HepG2 (cell line): ENCODE data around the gene CCL7. TPM values are rescaled to one million over a fixed set of nuclear protein-coding genes. Genes with fewer than 3 reads are reported as not detected.

Experiments used
- ATF7 ChIP-seq, 2 experiments: fragments of 450-650 bp in 1 of 2; sonication (generic) in 1 of 2; formaldehyde crosslinking in 1 of 2; IDR thresholded peaks; 2 replicates each; pipeline versions ENCODE4 v1.4.0 to v1.6.1; 2016 to 2020; ENCODE audit warnings: antibody characterized with exemption in 1 of 2, mild to moderate bottlenecking in 1 of 2, missing genetic modification reagents in 1 of 2
- EED ChIP-seq: sonication (generic); formaldehyde crosslinking; IDR thresholded peaks from 2 replicates; pipeline ENCODE4 v1.5.0; 2020; ENCODE audit warnings: mild to moderate bottlenecking, missing genetic modification reagents
- FOXP1 ChIP-seq, 2 experiments: fragments of 450-650 bp in 1 of 2; IDR thresholded peaks; 2 replicates each; pipeline ENCODE4 v1.6.1; 2017 to 2018; ENCODE audit warnings: antibody characterized with exemption in 1 of 2
- IRX3 ChIP-seq: sonication (generic); formaldehyde crosslinking; IDR thresholded peaks from 2 replicates; pipeline ENCODE4 v1.8.1; 2023; ENCODE audit warnings: mild to moderate bottlenecking, low read depth, missing genetic modification reagents, borderline replicate concordance
- KAT8 ChIP-seq: IDR thresholded peaks from 2 replicates; pipeline ENCODE4 v1.6.1; 2016; ENCODE audit warnings: missing genetic modification reagents, missing compliant biosample characterization
- NR0B2 ChIP-seq: sonication (generic); formaldehyde crosslinking; IDR thresholded peaks from 2 replicates; pipeline ENCODE4 v1.4.0; 2020; ENCODE audit warnings: mild to moderate bottlenecking, missing genetic modification reagents
- ZNF687 ChIP-seq: sonication (generic); formaldehyde crosslinking; IDR thresholded peaks from 2 replicates; pipeline ENCODE4 v1.5.1; 2020; ENCODE audit warnings: mild to moderate bottlenecking, missing genetic modification reagents, moderate library complexity
- polyA plus RNA-seq, 8 experiments: library from polyadenylated mRNA; depleted of rRNA in 3 of 8; stranded (reverse) in 7 of 8; unstranded in 1 of 8; fragments of >200 nt; fragmentation: Illumina TruSeq in 4 of 8; extraction: Trizol in 4 of 8; gene quantifications; 2 replicates each; pipeline versions ENCODE4 v1.2.1 to v1.2.3, GENCODE V29; 2011 to 2016; ENCODE audit warnings: low read depth in 4 of 8, missing spikeins in 1 of 8, mixed read lengths in 1 of 8; ENCODE audit not compliant: insufficient read depth in 1 of 8
- total RNA-seq, 5 experiments: library from RNA; depleted of rRNA; stranded (reverse); fragments of >200 nt; fragmentation: Illumina TruSeq; extraction: Trizol; gene quantifications; 2 replicates each; pipeline ENCODE4 v1.2.3, GENCODE V29; 2016; ENCODE audit warnings: low read depth in 1 of 5
- TF ChIP-seq, protein P1 (sequence below): sonication (generic); formaldehyde crosslinking; IDR thresholded peaks from 2 replicates; pipeline ENCODE4 v1.8.1; 2023; ENCODE audit warnings: mild to moderate bottlenecking, moderate library complexity, missing genetic modification reagents

The CCL7 gene
- total and polyA plus RNA-seq, 2 of the 13 experiments (the other 11 are each of a cell fraction or from before 2014, with no cell fraction given) = not detected

DNA sequence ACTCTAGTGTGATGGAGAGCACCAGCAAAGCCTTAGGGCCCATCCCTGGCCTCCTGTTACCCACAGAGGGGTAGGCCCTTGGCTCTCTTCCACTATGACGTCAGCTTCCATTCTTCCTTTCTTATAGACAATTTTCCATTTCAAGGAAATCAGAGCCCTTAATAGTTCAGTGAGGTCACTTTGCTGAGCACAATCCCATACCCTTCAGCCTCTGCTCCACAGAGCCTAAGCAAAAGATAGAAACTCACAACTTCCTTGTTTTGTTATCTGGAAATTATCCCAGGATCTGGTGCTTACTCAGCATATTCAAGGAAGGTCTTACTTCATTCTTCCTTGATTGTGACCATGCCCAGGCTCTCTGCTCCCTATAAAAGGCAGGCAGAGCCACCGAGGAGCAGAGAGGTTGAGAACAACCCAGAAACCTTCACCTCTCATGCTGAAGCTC, 49.0 kb downstream of the CCL7 start, which contains the start of gene CCL8 (continued):
- TF ChIP-seq ZNF687 (CRISPR knock-in tag) (no peak), ATF7 (IDR thresholded peaks at IDR 0.05) (peak; percentile 72; the same call in 1 of the 2 replicates), ATF7 (CRISPR knock-in tag; IDR thresholded peaks at IDR 0.05) (no peak), FOXP1 (IDR thresholded peaks at IDR 0.05) (no peak), FOXP1 (CRISPR knock-in tag; IDR thresholded peaks at IDR 0.05) (no peak), EED (no peak), NR0B2 (CRISPR knock-in tag) (no peak), KAT8 (CRISPR knock-in tag) (no peak), IRX3 (CRISPR knock-in tag) (no peak)
- TF ChIP-seq, protein P1, sequence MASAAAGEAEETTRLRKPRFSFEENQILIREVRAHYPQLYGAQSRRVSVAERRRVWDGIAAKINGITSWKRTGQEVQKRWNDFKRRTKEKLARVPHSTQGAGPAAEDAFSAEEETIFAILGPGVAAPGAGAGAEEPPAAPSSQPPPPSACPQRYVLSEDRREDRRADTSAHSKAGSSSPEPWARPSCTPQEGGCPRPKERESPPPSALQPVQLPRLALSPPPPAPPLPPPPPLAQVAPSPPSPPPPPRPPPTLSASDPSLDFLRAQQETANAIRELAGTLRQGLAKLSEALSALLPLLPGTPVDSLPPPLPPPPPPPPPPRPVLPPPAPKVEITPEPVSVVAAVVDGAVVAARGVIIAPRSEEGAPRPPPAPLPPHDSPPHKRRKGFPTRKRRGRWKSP (CRISPR knock-in tag) = no peak

Other genes with a start within 250 kb of the CCL7 start
- not detected in 2 replicates for gene CCL2, start 14.9 kb upstream of the CCL7 start, total RNA-seq (2016; rRNA removed; fragmentation: Illumina TruSeq; extraction: Trizol)
- not detected in 2 replicates for gene CCL2, start 14.9 kb upstream of the CCL7 start, polyA plus RNA-seq (2011; rRNA removed)
- not detected in 2 replicates for gene CCL11, start 15.5 kb downstream of the CCL7 start, total RNA-seq (2016; rRNA removed; fragmentation: Illumina TruSeq; extraction: Trizol)
- gene CCL11, start 15.5 kb downstream of the CCL7 start, polyA plus RNA-seq (2011; rRNA removed) = not detected in 2 replicates
- not detected in 2 replicates for gene CCL8, start 49.2 kb downstream of the CCL7 start, total RNA-seq (2016; rRNA removed; fragmentation: Illumina TruSeq; extraction: Trizol)
- not detected in 2 replicates for gene CCL8, start 49.2 kb downstream of the CCL7 start, polyA plus RNA-seq (2011; rRNA removed)
- not detected in 2 replicates for gene CCL13, start 86.3 kb downstream of the CCL7 start, total RNA-seq (2016; rRNA removed; fragmentation: Illumina TruSeq; extraction: Trizol)
- not detected in 2 replicates for gene CCL13, start 86.3 kb downstream of the CCL7 start, polyA plus RNA-seq (2011; rRNA removed)
- not detected in 2 replicates for gene CCL1, start 93.0 kb downstream of the CCL7 start, total RNA-seq (2016; rRNA removed; fragmentation: Illumina TruSeq; extraction: Trizol)
- gene CCL1, start 93.0 kb downstream of the CCL7 start, polyA plus RNA-seq (2011; rRNA removed) = not detected in 2 replicates